DMS114 treated with DMSO at 0.1 percent for 48 hours (cell line): Measurements from ENCODE around the gene CCDC69.

ENCODE experiments used
- DNase-seq: peaks from one replicate; lab custom pipeline; 2025; ENCODE audit not compliant: unreplicated experiment; lab: John Stamatoyannopoulos, UW

The CCDC69 gene

DNA sequence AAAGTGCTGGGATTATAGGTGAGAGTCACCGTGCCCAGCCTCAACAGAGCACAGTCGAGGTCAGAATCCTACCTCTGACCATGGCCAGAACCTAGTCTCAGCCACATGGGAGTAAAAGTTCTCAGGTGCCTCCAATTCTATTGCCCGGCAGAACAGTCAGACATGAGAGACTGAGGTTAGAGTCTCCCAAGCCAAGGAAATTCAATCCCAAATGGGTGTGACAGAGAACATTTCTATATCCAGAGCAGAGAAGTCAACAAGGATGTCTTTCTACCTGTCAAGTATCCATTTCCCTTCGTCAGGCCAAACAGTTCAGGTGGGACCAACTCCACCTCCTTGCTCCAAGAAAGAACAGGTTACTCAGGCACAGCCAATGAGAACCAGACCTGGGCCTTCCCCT lies 76.9 kb downstream of the CCDC69 start:
- DNase-seq: no peak

DNA sequence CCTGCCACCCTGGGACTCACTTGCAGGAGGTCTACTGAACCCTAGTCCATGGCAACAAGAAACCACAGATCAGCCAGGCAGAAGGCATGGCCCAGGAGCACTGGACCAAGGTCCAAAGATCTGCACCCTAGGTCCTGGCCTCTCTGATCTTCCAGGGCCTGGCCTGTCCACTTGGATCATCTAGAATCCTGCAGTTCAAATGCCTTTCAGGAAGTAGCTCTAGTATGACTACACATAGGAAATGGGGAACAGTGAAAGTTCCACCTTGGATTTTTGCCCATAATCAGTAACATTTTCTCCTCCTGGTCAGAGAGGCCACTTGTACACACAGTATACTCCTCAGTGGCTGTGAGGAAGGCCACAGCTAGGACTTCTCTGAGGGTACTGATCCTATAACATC lies 77.8 kb downstream of the CCDC69 start:
- no peak for DNase-seq

DNA sequence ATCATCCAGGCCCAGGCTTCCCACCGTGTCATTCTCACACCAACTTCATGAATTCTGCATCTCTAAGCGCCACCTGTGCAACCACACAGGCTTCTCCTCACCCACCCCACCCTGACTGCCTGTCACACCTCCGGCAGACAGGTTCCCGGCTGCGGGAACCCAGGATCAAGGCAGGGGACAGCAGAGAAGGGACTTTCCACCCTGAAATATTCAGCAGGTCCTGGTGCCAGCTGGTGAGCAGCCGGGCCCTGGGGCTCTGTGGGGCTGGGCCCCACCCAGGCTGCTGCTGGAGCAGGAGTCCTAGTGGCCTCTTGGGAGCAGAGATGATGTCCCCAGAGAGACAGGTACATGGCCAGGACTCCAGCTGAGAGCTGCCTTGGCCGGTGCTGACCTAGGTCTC lies 79.0 kb downstream of the CCDC69 start:
- no peak for DNase-seq

DNA sequence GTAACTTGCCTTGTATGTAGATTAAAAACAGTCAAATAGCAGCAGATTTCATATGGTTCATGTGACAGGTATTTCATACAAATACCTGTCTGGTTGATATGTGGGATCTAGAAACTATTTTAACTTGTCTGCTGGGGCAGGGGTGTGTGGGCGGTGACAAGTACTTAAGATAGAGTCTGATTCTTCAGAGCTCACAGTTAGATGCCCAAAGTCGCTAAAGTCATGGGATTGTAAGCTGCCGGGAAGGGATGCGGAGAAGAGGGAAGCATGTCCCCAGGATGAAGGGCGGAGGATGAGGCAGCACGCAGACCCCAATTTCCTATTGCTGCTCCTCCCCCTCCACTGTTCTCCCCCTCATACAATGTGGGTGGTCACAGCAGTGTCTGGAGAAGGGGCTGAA lies 79.6 kb downstream of the CCDC69 start:
- no peak for DNase-seq

DNA sequence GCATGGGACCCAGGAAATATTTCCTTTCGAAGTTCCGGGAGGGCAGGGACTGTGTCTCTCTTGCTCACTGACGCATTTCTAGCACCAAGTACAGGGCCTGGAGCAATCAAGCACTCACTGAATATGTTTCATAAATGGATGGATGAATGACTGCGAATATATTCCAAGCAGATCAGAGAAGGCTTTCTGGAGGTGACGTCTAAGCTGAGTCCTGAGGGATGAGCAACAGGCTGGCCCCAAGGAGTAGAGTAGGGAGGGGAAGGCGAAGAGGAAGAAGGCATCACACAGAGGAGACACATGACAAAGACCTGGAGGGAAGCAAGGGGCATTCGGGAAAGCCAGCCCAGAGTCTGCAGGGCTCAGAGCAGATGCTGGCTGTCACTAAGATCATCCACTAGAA lies 80.2 kb downstream of the CCDC69 start:
- DNase-seq: no peak

DNA sequence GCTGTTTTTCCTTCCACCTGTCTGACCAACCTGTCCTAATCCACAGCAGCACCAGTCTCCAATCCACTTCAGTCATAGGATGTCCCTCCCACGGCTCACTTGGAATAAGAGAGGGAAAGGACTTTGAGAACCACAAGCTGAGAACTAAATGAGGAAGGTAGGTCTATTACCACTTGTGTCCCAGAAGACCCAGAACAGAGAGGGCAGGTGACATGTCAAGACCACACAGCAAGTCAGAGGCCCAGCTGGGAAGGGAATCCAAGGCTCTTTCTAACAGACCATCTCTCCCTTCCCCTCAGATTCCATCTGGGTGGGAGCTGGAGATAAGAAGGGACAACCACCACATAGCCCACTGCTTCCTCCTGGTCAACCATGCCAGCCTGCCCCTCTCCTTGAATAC lies 81.0 kb downstream of the CCDC69 start:
- no peak for DNase-seq

DNA sequence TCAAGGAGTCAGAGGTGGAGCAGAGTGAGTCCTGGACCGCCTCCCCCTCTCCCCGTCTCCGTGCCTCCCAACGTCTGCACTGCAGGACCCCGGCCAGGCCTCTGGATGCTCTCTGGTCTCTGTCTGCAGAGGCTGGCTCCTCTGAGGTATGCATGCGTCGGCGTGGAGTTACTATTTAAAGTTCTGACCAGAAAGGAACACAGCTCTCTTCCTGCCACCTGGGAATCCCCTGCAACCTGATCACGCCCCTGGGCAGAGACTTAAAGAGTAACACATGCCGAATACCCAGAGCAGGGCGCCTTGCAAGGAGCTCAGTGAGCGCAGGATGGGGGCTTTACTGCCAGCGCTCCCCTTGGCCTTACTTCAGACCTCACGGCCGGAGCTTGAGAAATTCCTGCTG lies 82.4 kb downstream of the CCDC69 start:
- DNase-seq: no peak

DNA sequence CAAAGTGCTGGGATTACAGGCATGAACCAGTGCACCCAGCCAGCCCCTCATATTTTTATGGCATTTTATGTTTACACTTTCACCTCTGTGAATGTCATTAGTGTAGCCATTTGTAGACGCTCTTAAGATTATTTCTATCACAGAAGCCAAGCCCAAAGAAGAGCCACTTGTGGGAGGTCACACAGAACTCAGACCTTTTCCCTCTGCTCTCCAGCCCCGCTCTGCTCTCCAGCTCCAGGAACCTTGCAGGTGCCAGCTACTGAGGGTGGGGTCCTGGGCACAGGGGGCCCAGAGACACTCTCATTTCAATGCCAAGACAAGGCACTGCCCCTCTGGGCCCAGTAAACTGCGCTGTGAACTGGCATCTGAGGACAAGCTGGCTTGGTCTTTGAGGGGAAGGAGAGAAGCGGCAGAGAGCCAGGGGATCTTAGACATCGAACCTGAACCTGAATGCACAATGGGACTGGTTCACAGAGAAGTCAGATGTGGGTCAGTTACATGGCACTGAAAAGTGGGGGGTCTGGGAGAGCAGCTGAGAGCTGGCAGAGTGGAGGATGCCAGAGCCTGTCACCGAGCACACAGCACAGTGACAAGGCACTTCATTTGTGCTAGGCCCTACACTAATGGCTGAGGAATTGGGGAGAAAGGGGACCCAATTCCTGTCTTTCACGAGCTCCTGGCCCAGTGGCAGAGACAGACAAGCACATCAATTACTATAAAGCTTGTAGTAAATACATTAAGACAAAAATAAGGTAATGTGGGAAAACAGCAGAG lies 83.0 kb downstream of the CCDC69 start:
- DNase-seq: no peak

DNA sequence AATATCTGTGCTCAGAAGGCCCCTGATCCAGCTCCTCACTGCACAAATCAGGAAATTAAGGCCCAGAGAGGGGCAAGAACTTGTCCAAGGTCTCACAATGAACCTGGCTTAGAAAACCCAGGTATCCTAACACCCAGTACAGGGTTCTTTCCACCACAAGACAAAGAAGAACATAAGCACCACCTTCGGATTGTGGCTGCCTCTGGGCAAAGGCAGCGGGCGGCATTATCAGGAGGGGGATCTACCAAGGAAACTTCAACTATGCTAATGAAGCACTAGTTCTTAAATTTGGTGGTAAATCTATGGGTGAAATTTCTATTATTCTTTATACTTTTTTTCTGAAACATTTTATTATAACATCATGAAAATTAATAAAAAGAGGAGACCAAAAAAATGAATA lies 84.2 kb downstream of the CCDC69 start:
- DNase-seq: no peak

DNA sequence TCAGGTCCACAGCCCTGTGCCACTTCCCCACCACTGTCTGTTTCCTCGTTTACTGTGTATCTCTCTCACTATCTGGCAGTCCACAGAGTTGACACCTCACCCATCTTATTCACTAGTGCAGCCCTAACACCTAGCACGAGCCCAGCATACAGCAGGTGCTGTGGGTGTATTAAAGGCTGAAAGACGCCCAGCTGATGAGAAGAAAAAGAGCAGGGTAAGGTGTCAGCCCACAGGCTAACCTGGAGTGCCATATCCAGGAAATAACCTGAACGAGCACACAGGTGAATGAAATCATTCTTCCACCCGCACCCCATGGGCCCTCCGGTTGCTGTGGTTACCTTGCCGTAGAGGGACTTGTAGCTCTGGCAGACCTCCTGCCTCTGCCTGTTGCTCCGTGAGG lies 84.9 kb downstream of the CCDC69 start:
- DNase-seq: no peak

DNA sequence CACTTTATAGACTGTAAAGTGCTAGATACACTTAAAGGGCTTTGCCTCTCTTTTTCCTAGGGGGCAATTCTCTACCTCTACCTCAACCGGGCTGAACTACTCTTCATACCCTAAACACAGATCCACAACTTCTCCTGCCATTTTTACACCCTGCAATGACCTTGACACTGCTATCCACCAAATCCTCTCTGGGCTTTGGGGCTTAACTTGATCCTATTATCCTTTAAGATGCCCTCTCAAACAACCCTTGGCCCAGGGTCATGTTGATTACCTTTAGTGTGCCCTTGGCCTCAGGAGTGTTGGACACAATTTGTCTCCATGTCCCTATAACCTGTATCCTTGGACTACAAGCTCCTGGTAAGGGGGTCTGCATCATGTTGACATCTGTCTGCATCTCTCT lies 85.8 kb downstream of the CCDC69 start:
- no peak for DNase-seq

DNA sequence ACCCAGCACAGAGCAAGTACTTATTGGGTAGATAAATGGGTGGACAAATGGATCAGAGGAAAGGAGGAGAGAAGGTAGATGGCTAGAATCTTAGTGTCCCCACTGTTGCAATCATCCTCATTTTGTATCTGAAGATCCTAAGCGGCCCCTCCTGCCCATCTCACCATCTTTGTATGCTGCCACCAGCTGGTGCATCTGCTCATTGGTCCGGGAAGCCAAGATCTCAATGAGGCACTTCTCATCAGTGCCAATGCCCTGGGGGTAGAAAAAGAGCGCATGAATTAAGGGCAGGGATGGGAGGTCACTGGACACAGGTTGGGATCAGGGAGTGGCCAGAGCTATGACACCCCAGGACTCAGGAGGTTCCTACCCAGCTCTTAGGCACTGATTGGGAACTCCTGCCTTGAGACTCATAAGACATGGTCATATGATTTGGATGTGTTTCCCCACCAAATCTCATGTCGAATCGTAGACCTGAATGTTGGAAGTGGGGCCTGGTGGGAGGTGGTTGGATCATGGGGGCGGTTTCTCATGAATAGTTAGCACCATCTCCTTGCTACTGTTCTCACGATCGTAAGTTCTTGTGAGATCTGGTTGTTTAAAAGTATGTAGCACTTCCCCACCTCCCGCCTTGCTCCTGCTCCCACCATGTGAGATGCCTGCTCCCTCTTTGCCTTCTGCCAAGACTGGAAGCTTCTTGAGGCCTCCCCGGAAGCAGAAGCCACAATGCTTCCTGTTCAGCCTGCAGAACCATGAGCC lies 86.6 kb downstream of the CCDC69 start:
- DNase-seq: no peak

DNA sequence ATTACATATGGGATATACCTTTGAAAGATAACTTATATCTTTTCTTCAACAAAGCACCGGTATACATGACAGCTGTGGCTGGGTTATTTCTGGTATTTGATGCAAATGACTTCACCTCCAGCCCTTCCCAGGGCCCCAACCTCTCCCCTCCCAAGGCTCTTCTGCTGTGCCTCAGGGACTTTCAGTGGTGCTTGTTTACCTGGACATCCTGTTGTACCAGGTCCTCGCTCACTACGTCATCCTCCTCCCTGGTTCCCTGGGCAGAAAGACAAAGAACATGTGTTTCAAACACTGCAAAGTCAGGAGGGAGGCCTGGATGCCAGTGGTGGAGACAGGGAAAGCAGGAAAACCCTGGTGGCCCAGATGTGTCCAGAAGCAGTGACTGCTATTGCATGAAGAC lies 89.7 kb downstream of the CCDC69 start:
- DNase-seq: no peak

DNA sequence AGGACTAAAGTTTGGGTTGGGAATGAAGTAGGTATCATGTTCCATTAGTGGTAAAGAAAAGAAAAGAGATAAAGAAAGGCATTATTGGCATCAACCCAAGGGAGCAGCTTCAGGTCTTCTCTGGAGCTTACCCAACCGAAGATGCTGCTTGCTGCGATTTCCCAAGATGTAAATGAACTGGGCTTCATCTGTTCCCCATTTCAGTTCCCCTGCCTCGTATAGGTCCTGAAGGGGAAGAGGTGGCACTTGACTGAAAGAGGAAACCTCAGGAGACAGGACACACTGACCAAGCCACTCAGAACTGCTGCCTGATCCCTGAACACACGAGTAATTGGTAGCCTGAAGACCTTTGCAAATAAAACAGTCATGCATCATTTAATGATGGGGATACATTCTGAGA lies 90.9 kb downstream of the CCDC69 start:
- DNase-seq: no peak
